ENCODE results near the gene SUCLG2.
"Not testable (repeated sequence)": the region's sequence is repeated elsewhere in the genome, so short reads cannot be mapped to it uniquely, and the experiment has no call there.

SUCLG2 gene

DNA sequence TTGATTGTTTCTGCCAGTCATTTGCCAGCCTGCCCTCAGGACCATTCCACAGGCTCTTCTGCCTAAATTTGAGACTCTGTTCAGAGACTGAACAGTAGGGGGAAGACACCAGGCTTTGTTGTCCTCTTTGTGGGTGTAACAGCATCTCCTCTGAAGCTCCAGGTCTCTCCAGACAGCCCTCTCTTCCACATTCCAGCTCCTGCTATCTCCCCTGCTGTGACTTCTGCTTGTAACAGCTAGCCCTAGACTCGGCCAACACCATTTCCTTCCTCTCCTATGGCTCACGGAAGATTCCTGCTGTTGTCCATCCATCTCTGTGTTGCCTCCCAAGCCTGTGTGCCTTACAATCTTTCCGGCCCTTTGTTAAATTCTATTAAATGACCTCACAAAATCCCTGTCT lies 40.2 kb downstream of the SUCLG2 start:
- no peak for DNase-seq
- no peak for TF ChIP-seq POLR2A (IDR thresholded peaks at IDR 0.05; ENCODE audit: low read length)
- no peak for TF ChIP-seq GATA1 (IDR thresholded peaks at IDR 0.05; ENCODE audit: low read depth, low read length)

DNA sequence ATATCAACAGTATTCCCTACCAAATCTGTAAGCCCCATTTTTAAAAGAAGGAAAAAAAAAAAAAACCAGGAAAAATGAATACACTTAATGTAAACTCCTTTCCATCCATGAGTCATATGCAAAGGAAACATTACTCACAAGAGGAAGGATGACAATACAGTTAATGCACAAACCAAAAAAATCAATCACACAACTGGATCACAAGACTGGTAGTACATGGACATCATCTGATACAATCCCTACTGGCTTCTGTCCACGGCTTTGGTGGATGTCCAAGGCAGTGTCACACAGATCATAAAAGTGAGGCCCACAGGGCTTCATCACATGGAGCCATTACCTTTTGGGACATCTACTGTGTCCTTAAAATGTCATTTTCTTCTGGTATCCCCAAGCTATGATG lies 44.0 kb downstream of the SUCLG2 start:
- no peak for DNase-seq
- TF ChIP-seq GATA1 (IDR thresholded peaks at IDR 0.05; ENCODE audit: low read depth, low read length) (no peak), POLR2A (IDR thresholded peaks at IDR 0.05; ENCODE audit: low read length) (no peak)

DNA sequence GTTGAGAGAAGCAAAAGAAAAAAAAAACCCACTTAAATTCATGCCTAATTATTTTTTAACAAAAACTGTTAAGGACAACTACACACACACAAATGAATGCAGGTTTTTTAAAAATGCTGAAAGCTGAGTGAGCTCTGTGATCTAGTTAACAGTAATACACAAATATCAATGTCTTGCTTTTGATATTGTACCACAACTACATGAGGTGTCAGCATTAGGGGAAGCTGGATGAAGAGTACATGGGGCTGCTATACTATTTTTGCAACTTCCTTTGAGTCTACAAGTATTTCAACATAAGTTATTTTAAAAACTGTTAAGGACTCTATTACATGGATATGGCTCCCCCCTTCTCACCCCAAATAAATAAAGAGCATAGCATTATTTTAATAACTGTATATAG lies 44.7 kb downstream of the SUCLG2 start:
- TF ChIP-seq POLR2A (IDR thresholded peaks at IDR 0.05; ENCODE audit: low read length) (no peak), GATA1 (IDR thresholded peaks at IDR 0.05; ENCODE audit: low read depth, low read length) (no peak)
- DNase-seq, result no peak

DNA sequence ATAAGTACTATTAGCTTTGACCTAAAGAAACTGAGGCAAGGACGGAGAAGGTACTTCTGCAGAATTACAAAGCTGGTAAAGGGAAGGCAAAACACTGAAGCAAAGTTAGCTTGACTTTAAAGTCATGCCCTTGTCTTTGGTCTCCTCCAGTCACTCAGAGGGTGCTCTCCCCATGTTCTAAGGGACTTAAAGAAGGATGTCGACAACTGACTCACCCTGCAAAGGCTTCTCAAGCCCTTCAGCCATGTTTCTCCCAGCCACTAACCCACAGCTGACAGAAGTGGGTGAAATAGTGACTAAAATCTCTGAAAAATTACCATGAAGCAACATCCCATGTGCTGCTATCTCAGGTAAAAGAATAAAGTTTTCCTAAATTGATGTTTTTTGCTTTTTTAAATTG lies 46.4 kb downstream of the SUCLG2 start:
- TF ChIP-seq POLR2A (IDR thresholded peaks at IDR 0.05; ENCODE audit: low read length) (no peak), GATA1 (IDR thresholded peaks at IDR 0.05; ENCODE audit: low read depth, low read length) (no peak)
- no peak for DNase-seq

DNA sequence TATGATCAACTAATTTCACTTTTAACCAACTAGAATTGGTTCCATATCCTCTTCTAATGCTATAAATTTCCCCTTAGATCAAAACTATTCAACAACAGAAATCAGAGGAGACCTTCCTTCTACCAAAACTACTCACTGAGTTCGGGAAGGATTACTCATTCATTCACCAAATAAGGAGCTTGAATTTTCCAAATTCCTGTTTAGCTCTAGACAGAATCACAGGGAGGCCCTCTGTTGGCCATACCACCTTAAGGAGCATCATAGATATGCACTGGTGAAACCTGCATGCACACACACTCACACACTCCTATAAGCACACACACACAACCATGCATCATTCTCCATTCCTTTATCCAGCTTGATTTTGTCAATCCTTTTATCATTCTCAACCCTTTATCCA lies 49.0 kb downstream of the SUCLG2 start:
- TF ChIP-seq POLR2A (IDR thresholded peaks at IDR 0.05; ENCODE audit: low read length) (no peak), GATA1 (IDR thresholded peaks at IDR 0.05; ENCODE audit: low read depth, low read length) (no peak)
- DNase-seq, result no peak

DNA sequence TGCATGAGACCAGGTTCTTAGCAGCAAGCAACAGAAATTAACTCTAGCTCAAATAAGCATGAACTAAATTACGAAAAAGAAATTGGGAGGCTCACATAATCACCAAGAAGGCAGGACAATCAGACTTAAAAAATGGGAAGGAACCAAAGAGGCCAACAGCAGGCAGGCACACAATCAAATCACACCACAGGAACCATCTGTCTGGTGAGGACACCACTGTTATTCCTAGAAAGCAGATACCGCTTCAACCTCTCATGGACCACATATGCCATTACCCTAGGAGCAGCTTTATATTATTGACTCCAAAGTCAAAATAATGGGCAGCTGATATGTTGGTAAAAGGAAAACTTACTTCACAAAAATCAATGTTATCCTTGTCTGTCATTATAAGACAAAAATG lies 51.6 kb downstream of the SUCLG2 start:
- DNase-seq, result no peak
- no peak for TF ChIP-seq GATA1 (IDR thresholded peaks at IDR 0.05; ENCODE audit: low read depth, low read length)
- TF ChIP-seq POLR2A (IDR thresholded peaks at IDR 0.05; ENCODE audit: low read length), result no peak

DNA sequence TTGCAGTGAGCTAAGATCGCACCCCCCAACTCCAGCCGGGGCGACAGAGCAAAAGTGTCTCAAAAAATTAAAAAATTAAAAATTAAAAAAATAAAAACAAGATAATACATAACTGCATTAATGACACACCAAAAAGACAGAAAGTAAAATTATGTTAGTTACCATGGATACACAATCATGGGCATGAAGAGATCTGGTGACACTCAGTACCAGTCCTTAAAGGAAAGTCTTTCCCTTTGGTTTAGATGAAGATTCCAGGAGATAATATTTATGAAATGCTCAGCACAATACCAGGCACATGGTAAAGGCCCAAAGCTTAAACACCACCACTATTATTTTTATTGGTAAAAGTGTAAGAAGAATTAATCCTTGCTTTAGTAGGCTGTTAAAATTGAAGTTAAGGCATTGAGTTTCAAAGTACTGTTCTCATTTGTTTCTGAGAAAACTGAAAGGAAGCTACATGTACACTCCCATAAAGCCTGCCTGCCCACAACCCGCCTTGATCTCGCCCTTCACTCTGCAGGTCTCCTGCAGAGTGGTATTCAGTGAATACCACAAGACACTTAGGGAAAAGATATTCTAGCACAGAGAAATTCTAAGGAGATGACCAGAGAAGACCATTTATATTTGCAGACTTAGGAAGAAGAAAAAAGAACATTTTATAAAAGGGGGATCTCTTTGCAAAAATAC lies 52.3 kb downstream of the SUCLG2 start:
- DNase-seq, result no peak

DNA sequence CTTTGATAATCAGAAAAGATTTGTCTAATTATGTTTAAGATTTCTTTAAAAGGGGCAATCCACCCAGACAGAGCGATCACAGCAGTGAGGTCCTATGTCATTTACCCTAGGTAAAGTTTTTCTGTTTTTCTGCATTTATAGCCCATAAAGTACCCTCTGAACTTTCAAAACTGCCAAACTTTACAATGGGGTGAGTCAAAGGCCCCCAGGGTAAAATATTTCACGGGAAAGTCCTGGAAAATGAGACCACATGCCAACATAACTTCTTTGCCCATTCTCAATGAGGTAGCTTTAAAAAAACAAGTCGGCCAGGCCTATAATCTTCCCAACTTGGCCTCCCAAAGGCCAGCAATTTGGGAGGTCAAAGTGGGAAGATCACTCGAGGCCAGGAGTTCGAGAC lies 53.0 kb downstream of the SUCLG2 start:
- no peak for TF ChIP-seq GATA1 (IDR thresholded peaks at IDR 0.05; ENCODE audit: low read depth, low read length)
- TF ChIP-seq POLR2A (IDR thresholded peaks at IDR 0.05; ENCODE audit: low read length), result no peak
- no peak for DNase-seq

More for the DNA sequence above, 52.3 kb downstream of the SUCLG2 start:
- TF ChIP-seq GATA1 (IDR thresholded peaks at IDR 0.05; ENCODE audit: low read depth, low read length), result no peak
- no peak for TF ChIP-seq POLR2A (IDR thresholded peaks at IDR 0.05; ENCODE audit: low read length)

DNA sequence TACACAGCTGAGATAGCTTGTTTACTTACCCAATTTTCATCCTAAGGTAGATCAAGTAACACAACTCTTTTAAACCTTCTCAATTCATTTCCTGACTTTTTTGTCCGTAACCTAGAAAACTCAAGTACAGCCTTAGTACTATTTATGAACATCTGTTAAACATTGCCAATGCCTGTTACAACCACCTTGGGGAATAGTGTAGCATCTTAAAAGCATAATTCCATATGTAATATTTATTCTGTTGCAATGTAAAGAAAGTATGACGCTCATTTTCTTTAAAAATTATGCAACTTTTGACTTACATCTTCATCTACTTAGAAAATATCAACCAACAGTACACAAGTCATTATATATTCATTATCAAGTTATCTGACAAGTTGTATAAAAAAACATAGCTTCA lies 54.6 kb downstream of the SUCLG2 start:
- no peak for TF ChIP-seq GATA1 (IDR thresholded peaks at IDR 0.05; ENCODE audit: low read depth, low read length)
- no peak for TF ChIP-seq POLR2A (IDR thresholded peaks at IDR 0.05; ENCODE audit: low read length)

DNA sequence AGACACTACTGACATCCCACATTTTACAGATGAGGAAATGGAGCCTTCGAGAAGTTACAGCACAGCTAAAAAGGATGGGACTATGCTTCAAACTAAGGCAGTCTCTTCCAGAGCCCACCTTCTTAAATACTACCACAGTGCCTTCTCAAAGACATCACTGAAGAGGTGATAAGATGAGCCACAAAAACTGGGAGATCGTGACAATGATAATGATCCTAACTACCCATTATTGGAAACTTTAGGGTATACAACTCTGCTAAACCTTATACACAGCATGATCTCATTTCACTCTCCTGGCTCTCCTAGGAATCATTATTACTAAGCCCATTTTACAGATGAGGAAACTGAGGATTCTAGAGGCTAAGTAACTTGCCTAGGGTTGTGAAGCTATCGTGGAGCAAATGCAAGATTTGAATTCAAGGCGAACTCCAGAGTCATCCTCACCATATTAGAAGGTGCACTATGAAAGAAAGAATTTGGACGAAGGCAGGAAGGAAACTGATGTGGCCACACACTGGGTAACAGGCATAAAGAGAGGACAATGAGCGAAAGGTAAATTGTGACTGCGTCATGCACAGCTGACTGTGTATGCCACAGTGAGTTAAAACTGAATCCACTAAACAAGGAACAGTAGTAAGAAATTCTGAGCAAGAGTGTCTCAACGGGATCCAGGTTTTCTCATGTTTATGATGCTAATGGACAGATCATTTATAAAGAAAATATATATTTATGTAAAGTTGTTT lies 55.4 kb downstream of the SUCLG2 start:
- TF ChIP-seq GATA1 (IDR thresholded peaks at IDR 0.05; ENCODE audit: low read depth, low read length) (no peak), POLR2A (IDR thresholded peaks at IDR 0.05; ENCODE audit: low read length) (no peak)
- no peak for DNase-seq

More for the DNA sequence above, 54.6 kb downstream of the SUCLG2 start:
- no peak for DNase-seq

DNA sequence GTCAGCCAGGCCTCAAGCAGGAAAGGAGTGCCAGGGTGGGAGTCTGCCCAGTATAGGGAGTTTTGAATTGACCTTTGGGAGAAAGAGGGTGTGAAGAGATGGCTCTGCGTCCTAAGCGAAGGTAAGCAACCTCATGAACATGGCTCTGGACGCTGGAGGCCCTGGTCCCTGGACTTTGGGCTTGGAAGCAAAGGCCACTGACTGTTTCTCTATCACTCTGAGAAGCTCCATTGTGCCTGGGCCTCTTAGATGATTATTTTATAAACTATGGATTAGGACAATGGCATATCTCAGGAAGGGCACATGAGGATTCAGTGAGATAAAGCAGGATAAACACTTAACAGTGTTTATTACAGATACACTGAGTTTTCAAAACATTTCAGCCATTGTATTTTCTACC lies 59.0 kb downstream of the SUCLG2 start:
- TF ChIP-seq GATA1 (IDR thresholded peaks at IDR 0.05; ENCODE audit: low read depth, low read length) (no peak), POLR2A (IDR thresholded peaks at IDR 0.05; ENCODE audit: low read length) (no peak)
- DNase-seq, result no peak

DNA sequence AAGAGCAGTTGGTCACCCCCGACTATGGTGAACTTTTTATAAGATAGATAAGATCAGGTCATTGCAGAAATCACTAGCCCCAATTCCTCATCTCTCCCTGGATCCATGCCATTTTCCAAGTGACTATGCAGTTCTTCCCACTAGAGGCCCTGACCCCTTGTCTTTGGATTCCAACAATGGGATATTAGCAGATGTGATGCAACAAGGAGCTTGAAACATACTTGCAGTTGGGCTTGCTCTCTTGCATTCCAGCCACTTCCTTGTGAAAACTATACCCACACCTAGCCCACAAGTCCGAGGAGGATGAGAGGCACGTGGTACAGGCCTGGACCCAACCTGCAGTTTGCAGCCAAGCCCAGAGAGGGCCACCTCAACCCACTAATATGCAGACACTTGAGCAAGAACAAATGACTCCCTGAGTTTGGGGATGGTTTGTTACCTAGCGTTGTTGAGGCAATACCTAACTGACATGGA lies 60.6 kb downstream of the SUCLG2 start:
- no peak for TF ChIP-seq POLR2A (IDR thresholded peaks at IDR 0.05; ENCODE audit: low read length)
- no peak for TF ChIP-seq GATA1 (IDR thresholded peaks at IDR 0.05; ENCODE audit: low read depth, low read length)
- peak in 1 of 2 experiments; percentile 2 for DNase-seq

DNA sequence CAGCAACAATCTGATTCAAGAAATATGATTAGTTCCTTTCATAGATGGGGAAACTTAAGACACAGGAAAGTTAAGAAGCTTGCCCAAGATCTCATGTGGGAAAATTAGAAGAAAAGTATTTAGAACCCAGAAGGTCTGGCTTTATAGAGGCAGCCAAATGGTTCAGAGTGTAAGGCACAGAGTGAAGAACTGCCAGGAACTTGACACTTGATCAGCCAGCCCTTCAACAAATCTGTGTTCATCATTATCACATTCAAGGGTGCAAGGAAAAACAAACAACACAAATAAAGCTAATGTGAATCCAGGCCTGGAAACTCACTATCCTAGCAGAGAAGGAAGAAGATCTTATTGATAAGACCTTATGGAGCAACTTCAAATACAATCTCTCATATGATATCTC lies 62.4 kb downstream of the SUCLG2 start:
- TF ChIP-seq POLR2A (IDR thresholded peaks at IDR 0.05; ENCODE audit: low read length) (no peak), GATA1 (IDR thresholded peaks at IDR 0.05; ENCODE audit: low read depth, low read length) (no peak)
- no peak for DNase-seq

DNA sequence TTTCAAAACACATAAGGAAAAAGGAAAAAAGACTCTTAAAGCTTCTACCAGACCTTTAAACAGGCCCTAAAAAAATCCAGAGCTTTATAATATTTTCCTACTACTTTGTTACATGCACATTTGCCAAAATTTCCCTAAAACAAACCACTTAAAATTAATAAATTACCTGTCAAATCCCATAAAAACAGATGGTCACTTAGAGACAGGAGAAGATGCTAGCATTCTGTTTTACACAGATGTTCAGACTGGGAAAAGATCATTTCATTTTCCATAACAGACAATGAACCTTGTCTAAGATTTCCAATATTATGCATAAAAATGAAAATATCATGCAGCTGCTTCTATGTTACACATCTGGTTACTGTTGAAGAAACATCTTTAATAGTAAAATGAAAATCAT lies 66.6 kb downstream of the SUCLG2 start:
- TF ChIP-seq POLR2A (IDR thresholded peaks at IDR 0.05; ENCODE audit: low read length) (no peak), GATA1 (IDR thresholded peaks at IDR 0.05; ENCODE audit: low read depth, low read length) (no peak)
- no peak for DNase-seq

DNA sequence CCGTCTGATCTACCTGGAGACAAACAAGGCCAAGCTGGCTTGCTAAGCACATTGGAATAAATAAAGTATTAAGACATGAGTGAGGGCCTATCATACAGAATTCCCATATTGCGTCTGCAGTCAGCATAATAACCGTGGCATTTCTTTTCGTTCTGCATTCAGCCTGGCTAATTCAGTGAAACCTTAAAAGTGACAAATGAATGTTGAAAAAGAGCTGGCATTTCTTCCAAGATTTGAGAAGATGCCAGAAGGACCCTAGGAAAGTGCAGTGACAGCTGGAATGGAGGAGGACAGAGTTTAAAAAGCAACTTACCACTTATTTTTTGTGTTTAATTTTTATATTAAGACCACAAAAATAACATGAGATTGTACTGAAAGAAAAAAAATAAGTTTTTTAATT lies 67.1 kb downstream of the SUCLG2 start:
- DNase-seq, result no peak
- no peak for TF ChIP-seq GATA1 (IDR thresholded peaks at IDR 0.05; ENCODE audit: low read depth, low read length)

DNA sequence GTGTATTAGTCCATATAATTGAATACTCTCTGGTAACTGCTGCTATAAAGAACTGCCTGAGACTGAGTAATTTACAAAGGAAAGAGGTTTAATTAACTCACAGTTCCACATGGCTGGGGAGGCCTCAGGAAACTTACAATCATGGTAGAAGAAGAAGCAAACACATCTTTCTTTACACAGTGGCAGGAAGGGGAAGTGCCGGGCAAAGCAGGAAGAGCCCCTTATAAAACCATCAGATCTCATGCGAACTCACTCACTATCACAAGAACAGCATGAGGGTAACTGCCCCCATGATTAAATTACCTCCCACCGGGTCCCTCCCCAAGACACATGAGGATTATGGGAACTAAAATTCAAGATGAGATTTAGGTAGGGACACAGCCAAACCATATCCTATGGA lies 69.8 kb downstream of the SUCLG2 start:
- DNase-seq, result not testable (repeated sequence)

Data from erythroblast (primary cell).